Measurements from ENCODE around the gene AP1M1. TPM values are rescaled to one million over a fixed set of nuclear protein-coding genes. Genes with fewer than 3 reads are reported as not detected.

The AP1M1 gene
- total and polyA plus RNA-seq, 2 of the 4 experiments (the other 2 are of a cell fraction): 85.1 to 99.1 TPM

DNA sequence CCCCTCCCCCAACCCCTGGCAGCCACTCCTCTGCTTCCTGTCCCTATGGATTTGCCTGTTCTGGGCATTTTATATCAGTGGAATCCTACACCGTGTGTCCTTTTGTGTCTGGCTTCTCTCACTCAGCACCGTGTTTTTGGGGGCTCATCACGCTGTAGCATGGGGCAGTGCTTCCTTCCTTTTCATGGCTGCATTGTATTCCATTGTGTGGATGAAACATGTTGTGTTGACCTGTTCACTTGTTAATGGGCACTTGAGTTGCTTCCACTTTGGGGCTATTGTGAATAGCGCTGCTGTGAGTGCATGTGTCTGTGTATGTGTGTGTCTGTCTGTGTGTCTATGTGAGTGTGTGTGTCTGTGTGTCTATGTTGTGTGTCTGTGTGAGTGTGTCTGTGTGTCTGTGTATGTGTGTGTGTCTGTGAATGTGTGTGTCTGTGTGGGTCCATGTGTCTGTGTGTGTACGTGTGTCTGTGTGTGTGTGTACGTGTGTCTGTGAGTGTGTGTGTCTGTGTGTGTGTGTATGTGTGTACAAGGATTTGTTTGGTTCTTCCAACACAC is 57.2 kb downstream of the AP1M1 start:
- dilution Hi-C loops (cut with HindIII; ENCODE audit: low sequenced_read_pairs, unreplicated experiment) (no loop called here), intact Hi-C loops (cut with micrococcal nuclease) (no loop called here), in situ Hi-C loops (cut with MboI; ENCODE audit: low sequenced_read_pairs) (no loop called here)
- WGBS, 2 experiments (ENCODE audit: extremely low coverage in 2 of 2, insufficient read length in 1 of 2): 80% methylated on average over 2 of the region's 6 CpGs; no CpG with 5 or more reads in 1 of the 2 experiments
- no peak overlapping the region for H4K91ac ChIP-seq (ENCODE audit: insufficient read depth, low read depth, low read length)
- TF ChIP-seq FOS (IDR thresholded peaks at IDR 0.05; ENCODE audit: low read depth, low read length): no peak
- no peak for TF ChIP-seq POLR2A (IDR thresholded peaks at IDR 0.05; ENCODE audit: low read depth, low read length)
- TF ChIP-seq, protein P1, sequence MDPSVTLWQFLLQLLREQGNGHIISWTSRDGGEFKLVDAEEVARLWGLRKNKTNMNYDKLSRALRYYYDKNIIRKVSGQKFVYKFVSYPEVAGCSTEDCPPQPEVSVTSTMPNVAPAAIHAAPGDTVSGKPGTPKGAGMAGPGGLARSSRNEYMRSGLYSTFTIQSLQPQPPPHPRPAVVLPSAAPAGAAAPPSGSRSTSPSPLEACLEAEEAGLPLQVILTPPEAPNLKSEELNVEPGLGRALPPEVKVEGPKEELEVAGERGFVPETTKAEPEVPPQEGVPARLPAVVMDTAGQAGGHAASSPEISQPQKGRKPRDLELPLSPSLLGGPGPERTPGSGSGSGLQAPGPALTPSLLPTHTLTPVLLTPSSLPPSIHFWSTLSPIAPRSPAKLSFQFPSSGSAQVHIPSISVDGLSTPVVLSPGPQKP (IDR thresholded peaks at IDR 0.05; ENCODE audit: borderline replicate concordance, low read depth, low read length): no peak
- TF ChIP-seq MAFK (IDR thresholded peaks at IDR 0.05; ENCODE audit: low read depth, low read length): no peak
- TF ChIP-seq MXI1 (IDR thresholded peaks at IDR 0.05; ENCODE audit: borderline replicate concordance, low read depth, low read length): no peak
- no peak for TF ChIP-seq BHLHE40 (IDR thresholded peaks at IDR 0.05; ENCODE audit: low read depth, low read length)
- TF ChIP-seq SMC3 (IDR thresholded peaks at IDR 0.05; ENCODE audit: low read depth, low read length): no peak
- no peak for TF ChIP-seq MAZ (IDR thresholded peaks at IDR 0.05; ENCODE audit: borderline replicate concordance, low read depth, low read length)
- no peak for TF ChIP-seq USF2 (IDR thresholded peaks at IDR 0.05; ENCODE audit: low read depth, low read length)
- TF ChIP-seq CEBPB (IDR thresholded peaks at IDR 0.05; ENCODE audit: low read depth, low read length): no peak
- TF ChIP-seq, protein P2, sequence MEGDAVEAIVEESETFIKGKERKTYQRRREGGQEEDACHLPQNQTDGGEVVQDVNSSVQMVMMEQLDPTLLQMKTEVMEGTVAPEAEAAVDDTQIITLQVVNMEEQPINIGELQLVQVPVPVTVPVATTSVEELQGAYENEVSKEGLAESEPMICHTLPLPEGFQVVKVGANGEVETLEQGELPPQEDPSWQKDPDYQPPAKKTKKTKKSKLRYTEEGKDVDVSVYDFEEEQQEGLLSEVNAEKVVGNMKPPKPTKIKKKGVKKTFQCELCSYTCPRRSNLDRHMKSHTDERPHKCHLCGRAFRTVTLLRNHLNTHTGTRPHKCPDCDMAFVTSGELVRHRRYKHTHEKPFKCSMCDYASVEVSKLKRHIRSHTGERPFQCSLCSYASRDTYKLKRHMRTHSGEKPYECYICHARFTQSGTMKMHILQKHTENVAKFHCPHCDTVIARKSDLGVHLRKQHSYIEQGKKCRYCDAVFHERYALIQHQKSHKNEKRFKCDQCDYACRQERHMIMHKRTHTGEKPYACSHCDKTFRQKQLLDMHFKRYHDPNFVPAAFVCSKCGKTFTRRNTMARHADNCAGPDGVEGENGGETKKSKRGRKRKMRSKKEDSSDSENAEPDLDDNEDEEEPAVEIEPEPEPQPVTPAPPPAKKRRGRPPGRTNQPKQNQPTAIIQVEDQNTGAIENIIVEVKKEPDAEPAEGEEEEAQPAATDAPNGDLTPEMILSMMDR (conservative IDR thresholded peaks at IDR 0.05; ENCODE audit: low read depth, low read length): no peak
- TF ChIP-seq NFE2L2 (IDR thresholded peaks at IDR 0.05; ENCODE audit: low read depth, low read length): no peak
- no peak for TF ChIP-seq CHD1 (IDR thresholded peaks at IDR 0.05; ENCODE audit: low read depth, low read length)
- TF ChIP-seq RCOR1 (IDR thresholded peaks at IDR 0.05; ENCODE audit: insufficient replicate concordance, low read length): no peak
- TF ChIP-seq RFX5 (IDR thresholded peaks at IDR 0.05; ENCODE audit: low read depth, low read length): no peak
- no peak for TF ChIP-seq RAD21 (IDR thresholded peaks at IDR 0.05; ENCODE audit: low read length)
- no peaks in the 10 kb centered on the region for H3K79me1 ChIP-seq (ENCODE audit: low read depth in 1 of 2, low read length in 2 of 2)
- H4K8ac ChIP-seq (ENCODE audit: low read depth in 2 of 2, low read length in 2 of 2): no peak overlapping the region
- H3K56ac ChIP-seq (ENCODE audit: extremely low read depth, insufficient read depth, low read length): no peak overlapping the region
- peaks cover 4% of the 10 kb centered on the region; the same call in 1 of the 2 replicates for H4K20me1 ChIP-seq (ENCODE audit: insufficient read depth, low read length)
- no peak overlapping the region for H2BK120ac ChIP-seq (ENCODE audit: low read depth, low read length)
- H3K9me3 ChIP-seq (ENCODE audit: control insufficient read depth, insufficient read depth, low read length): no peaks in the 10 kb centered on the region
- H3K4me2 ChIP-seq (ENCODE audit: low read depth, low read length): no peak overlapping the region
- H3K9me1 ChIP-seq (ENCODE audit: insufficient read depth, low read length): peaks cover 6% of the 10 kb centered on the region; the same call in 1 of the 2 replicates
- no peak overlapping the region for H2AK9ac ChIP-seq (replicated peaks; ENCODE audit: low read depth, low read length, poor library complexity)
- no peak overlapping the region for H3K23ac ChIP-seq (ENCODE audit: low read depth, low read length)
- H3K9ac ChIP-seq (ENCODE audit: low read depth, low read length): no peak overlapping the region
- H3K4me3 ChIP-seq (ENCODE audit: insufficient read depth, low read depth, low read length): no peak overlapping the region
- no peak overlapping the region for H3K27ac ChIP-seq (ENCODE audit: insufficient read depth, low read length)
- no peak overlapping the region for H3K18ac ChIP-seq (ENCODE audit: low read depth, low read length)
- peak overlapping the region; percentile 73; the same call in 1 of the 2 replicates for H2AK5ac ChIP-seq (ENCODE audit: low read depth, low read length)
- no peak overlapping the region for H4K5ac ChIP-seq (ENCODE audit: low read depth, low read length)
- H2AFZ ChIP-seq (replicated peaks; ENCODE audit: low read length, poor library complexity): peak overlapping the region; percentile 58
- peaks cover 8% of the 10 kb centered on the region for H3K27me3 ChIP-seq (ENCODE audit: control insufficient read depth, insufficient read depth, low read length)
- H2BK5ac ChIP-seq (ENCODE audit: low read depth, low read length, poor library complexity, severe bottlenecking): peak overlapping the region; percentile 82
- POLR2A ChIA-PET (ENCODE audit: unreplicated experiment): no interaction called here
- DNase-seq (no peak), ATAC-seq (ENCODE audit: low read depth) (no peak)
- H3K14ac ChIP-seq (replicated peaks; ENCODE audit: low read depth, low read length): no peak overlapping the region
- H2BK15ac ChIP-seq (ENCODE audit: low read depth, low read length): peak overlapping the region; percentile 36; the same call in 1 of the 3 replicates
- H3K36me3 ChIP-seq (ENCODE audit: control insufficient read depth, insufficient read depth, low read length): no peaks in the 10 kb centered on the region
- BruUV-seq (replicated peaks): no TSS peak
- H2BK20ac ChIP-seq (ENCODE audit: low read depth, low read length): no peak overlapping the region
- no peaks in the 10 kb centered on the region for H3K4me1 ChIP-seq (ENCODE audit: control insufficient read depth, insufficient read depth, low read length)
- CTCF ChIA-PET: no interaction called here
- H3K4ac ChIP-seq (ENCODE audit: low read depth, low read length): 0 out of 2 replicates have a peak overlapping the region, but pooled peaks have one; percentile 56

Measured in IMR-90 (cell line).